HG03457 (cell line): ENCODE data around the gene PHKG2.

Experiments used
- ATAC-seq: cut with Tn5 transposase; IDR thresholded peaks from one replicate; pipeline ENCODE4 v1.9.1; 2021; ENCODE audit warnings: moderate number of reproducible peaks; ENCODE audit not compliant: unreplicated experiment

Gene PHKG2

DNA sequence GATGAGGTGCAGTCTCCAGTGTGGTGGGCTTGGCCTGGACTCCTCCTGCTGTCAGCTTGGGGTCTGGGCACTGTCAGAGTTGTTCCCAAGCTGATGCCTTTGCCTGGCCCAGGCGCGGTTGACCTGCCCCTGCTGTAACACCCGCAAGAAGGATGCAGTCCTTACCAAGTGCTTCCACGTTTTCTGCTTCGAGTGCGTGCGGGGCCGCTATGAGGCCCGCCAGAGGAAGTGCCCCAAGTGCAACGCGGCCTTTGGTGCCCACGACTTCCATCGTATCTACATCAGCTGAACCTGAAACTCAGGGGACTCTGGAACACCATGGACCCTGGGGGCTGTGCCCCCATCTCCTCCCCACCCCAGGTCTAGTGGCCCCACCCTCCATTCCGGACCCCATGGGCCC is 25.6 kb downstream of the PHKG2 start:
- no peak for ATAC-seq

DNA sequence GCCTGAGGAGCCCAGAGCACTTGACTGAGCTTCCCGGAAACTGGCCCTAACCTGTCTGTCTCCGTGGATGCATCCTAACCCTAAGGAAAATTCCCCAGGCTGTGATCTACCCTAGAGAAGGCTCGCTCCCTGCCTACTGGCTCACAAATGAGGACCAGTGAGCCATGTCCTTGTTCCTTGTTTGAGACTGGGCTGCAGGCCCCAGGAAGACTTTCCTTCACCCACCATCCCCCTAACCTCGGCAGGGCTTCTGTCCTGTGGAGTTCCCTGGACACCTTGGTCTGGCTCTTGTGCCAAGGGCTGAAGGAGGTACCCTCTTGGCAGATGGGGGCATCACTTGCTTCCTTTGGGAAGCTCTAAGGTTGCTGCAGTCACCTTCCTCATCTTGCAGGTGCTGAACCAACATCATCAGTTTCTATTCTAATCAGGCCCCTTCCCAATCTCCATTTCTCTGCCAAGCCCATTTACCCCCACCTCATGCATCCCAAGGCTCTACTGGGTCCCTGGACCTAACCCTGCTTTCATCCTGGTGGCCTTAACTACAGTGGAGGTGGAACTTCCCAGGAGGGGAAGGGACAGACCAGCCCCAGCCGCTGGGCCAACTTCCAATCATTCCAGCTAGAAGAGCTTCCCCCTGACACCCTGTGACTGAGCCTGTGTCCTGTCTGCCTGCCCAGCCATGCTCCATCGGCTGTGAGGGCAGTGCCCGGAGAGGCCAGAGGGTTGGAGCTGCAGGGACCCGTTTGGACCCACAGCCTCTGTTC is 26.3 kb downstream of the PHKG2 start:
- no peak for ATAC-seq

DNA sequence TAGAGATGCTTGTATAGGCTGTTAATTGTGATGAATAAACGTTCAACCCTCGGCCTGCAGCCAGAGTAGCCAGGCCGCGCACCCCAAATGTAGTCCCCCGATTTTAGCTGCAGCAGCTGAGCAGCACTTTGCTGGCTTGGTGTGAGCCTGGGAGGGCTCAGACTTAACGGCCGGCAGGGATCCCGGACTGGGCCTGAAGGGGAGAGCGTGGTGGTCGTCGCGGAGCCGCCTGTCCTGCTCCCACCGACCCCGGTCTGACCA is 26.8 kb downstream of the PHKG2 start:
- no peak for ATAC-seq

DNA sequence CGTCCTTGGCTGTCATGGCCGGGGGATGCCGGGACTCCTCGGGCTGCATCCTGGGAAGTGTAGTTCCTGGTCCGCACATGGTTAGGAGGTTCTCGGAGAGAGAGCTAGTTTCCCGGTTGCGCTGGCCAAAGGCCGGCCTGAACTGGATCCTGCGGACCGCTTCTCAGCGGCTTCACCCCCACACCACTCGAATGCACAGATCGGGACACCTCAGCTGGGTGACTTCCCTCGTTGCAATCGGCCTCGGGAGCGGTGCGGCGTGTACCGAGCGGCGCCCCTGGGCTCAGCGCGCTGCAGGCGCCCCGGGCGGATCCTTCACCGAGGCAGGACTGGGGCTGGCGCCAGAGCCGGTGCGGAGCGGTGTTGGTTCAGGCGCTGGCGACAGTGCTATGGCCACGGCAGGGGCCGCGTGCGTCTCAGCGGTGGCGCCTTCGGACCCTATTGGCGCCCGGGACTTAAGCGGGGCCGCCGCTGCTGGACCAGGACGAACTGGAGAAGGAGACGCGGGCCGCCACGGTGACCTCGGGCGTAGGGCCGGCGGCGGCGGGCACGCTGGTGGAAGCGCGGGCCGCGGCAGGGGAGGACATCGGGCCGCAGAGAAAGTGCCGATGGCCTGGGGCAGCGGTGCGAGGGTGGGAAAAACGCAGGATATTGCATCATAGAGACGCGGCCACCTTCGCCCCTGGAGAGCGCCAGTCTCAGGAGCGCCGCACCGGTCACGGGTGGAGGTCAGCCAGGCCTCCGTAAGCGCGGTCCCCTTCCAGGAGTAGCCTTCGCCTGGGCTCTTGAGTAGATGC is 27.4 kb downstream of the PHKG2 start:
- ATAC-seq = no peak

DNA sequence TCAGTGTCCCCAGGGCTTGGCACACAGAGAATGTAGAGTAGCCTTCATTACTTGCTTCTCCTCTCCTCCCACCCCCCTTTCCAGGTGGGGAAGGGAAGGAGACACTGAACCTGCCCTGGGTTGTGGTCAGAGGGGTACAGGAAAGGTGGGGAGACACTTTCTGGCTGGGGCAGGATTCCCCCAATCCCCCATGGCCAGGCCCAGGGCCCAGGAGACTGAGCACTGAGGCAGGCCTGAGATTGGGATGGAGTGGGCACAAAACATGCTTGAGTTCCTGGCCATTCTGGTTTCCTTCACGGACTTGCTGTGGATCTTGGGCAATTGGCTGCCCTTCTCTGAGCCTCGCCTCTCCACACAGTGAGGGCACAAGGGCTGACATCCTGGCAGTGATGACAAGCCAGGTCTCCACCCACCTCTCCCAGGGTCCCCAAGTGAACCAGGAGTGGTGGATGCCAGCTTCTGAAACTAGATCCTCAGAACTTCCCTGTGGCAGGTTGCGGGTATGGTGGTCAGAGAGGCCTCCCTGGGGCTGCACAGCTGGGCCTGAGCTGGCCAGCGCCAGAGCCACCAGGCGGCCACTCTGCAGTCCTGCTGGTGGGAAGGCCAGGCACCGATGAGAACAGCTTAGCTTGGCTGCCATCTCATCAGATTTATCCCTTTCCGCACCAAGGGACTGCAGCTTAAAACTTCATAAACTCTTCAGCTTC is 29.5 kb downstream of the PHKG2 start:
- no peak for ATAC-seq

DNA sequence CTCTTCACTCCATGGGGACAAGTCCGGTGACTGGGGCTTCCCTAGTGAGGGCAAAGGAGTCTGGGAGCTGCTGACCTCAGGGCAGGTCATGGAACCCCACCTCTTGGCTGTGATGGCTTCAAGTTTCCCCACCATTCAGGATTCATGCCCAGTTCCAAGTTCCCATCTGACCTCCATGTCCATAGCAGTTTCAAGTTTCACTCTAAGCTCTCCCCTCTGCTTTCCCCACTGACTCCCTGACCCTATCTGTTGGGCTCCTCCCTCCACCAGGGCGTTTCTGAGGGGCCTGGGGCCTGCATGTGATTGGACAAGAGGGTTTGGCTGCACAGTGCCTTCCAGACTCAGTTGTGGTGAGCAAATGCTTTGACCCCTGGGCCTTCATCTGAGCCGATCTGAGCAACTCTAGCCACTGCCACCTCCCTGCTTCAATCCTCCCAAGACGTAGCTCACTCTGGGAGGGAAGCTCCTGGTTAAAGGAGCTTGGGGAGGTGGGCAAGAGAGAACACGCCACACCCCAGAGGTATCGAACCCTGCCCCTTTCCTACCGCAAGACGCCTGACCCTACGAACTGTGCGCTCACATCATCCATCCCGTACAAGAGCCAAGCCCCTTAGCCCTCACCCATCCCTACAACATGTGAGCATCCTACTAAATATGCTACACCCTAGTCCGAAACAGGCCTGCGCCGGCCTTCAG is 30.5 kb downstream of the PHKG2 start:
- ATAC-seq = no peak

DNA sequence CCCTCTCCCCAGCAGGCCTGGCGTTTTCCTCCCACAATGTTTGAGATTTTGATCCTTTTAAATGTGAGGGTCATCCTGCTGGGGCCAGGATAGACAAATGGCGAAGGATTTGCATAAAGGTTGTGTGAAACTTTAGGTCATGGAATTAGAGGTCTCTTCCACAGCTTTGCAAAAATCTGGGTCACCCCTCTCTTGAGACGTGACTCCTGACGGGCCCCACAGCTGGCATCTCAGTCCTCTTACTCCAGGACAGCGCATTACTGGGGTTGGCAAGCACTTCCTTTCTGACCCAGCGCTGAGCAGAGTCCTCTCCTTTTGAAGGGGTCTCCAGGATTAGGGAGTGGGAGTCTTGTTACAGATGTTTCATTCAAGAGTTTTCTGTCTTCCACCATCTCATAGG is 31.4 kb downstream of the PHKG2 start:
- no peak for ATAC-seq

DNA sequence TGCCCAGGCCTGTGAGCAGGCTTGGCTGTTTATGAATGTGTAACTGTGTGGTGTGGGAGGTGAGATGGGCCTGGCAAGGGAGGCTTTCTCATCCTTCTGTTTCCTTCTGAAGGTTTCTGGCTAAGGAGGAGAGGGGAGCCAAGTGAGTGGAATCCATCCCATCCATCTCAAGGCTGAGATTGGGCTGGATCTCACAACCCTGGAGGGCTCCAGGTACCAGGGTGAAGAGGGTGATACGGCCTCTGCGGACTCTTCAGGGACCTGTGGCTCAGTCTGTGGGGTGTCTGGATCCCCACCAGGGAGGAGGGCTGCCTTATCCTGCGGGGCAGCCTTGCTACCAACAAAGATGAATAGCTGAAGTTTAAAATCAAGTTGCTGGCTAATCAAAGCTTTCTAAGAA is 31.8 kb downstream of the PHKG2 start:
- ATAC-seq = no peak

DNA sequence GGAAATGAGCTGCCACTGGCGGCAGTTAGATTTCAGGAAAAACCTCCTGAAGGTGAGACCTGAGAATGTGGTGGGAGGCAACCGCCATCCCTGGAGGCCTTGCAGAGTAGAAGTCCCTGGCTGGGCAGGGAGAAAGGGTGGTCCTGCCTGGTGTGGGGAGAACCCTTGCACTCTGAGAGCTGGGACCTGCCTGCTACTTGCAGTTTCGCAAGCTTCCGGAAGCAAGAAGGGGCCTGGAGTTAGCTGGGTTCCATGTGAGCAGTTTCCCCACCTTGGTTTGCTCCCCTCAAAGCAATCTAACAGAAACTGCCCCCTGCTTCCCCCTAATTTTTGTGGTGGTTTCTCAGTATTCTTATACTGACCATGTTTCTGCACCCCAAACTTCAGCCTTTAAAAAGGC is 32.3 kb downstream of the PHKG2 start:
- ATAC-seq = no peak

DNA sequence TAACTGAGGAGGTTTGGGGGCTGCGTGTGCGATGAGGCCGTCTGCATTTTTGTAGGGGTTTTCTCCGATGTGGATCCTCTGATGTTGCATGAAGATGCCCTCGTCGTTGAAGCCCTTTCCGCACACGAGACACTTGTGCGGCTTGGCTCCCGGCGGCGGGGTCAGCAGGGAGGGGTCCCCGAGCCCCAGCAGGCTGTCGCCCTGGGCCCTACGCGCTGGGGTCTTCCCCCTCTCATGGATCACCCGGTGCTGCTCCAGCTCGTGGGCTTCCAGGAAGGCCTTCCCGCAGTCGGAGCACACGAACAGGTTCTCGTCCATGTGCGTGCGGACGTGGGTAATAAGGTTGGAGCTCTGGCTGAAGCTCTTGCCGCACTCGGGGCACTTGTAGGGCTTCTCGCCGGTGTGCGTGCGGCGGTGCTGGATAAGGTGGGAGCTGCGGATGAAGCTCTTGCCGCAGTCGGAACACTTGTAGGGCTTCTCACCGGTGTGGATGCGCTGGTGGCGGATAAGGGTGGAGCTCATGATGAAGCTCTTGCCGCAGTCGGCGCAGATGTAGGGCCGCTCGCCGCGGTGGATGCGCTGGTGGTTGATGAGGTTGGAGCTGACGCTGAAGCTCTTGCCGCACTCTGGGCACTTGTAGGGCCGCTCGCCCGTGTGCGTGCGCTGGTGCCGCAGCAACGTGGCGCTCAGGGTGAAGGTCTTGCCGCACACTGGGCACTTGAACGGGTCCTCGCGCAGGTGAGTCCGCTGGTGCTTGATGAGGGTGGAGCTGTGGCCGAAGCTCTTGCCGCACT is 34.5 kb downstream of the PHKG2 start:
- ATAC-seq = no peak

DNA sequence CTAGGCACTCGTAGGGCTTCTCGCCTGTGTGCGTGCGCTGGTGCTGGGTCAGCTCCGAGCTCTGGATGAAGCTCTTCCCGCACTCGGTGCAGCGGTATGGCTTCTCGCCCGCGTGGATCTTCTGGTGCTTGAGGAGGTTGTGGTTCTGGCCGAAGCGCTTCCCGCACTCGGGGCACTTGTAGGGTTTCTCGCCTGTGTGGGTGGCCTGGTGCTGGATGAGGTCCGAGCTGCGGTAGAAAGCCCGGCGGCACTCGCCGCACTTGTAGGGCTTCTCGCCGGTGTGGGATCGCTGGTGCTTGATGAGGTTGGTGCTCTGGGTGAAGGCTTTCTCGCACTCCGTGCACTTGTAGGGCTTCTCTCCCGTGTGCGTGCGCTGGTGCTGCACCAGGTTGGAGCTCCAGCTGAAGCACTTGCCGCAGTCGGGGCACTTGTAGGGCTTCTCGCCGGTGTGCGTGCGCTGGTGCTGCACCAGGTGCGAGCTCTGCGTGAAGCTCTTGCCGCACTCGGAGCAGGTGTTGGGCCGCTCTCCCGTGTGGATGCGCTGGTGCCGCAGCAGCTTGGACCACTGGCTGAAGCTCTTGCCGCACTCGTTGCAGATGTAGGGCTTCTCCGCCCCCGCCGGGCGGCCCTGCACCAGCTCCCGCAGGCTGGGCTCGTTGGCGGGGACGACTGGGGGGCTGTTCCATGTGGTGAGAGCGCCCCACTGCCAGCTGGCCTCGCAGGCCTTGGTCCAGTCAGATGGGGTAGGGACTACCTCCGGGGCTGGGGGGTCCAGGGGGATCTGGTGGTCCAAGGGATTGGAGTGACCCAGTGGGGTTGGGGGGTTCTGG is 35.3 kb downstream of the PHKG2 start:
- no peak for ATAC-seq

DNA sequence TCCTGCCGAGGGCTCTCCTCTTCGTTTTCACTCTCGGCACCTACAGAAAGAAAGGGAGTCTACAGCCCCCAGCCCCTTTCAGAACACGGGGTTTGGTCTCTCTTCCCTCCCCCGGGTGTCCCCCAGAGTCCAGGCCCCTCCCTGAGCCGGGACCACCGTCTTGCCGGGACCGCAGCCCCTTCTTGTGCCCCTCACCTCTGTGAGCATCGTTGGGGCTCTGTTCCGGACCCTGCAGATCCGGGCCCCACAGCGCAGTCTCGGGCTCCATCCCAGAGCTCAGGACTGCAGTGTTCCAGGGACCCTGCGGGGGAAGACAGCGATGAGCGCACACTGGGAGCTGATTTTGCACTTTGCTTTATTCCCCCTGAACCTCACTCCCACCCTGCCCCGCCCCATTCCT is 36.0 kb downstream of the PHKG2 start:
- no peak for ATAC-seq

DNA sequence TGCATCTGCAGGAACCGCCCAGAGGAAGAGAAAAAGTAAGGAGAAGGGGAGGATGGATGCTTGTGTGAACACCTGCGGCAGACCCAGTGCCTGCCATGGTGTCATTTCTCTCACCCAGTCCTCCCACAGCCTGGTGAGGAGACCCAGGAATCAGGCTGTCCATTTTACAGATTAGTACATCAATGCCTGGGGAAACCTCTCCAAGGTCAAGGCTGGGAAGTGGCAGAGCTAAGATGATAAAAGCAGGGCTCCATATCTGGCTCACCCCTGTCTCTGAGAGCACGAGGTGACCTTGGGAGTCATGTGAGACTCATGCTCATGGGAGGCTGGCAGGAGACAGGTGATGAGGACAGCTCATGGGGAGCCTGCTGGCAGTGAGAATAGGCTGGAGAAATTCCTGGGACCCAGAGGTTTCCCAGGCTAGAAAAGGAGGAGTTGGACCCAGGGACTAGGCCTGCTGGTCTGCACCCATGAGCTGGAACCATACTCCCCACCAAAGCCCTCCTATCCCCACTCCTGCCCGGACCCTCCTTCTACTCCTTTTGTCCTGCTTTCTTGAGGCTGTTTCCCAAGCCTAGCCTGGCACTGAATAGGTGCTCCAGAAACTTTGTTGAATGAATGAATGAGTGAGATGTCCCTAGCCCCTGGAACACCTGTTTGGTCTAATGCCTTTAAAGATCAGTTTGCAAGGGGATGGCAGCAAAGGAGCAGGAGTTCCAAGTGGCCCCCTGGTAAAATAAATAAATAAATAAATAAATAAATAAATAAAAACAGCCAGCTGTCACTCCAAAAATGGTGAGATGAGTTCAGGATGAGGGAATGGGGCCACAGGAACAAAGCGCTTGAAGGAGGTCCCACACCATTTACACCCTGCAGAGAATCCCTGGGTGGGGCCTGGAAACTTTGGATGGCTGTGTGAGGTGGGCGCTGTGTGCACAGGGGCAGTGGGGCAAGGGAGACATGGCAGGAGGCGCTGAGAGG is 37.2 kb downstream of the PHKG2 start:
- no peak for ATAC-seq

DNA sequence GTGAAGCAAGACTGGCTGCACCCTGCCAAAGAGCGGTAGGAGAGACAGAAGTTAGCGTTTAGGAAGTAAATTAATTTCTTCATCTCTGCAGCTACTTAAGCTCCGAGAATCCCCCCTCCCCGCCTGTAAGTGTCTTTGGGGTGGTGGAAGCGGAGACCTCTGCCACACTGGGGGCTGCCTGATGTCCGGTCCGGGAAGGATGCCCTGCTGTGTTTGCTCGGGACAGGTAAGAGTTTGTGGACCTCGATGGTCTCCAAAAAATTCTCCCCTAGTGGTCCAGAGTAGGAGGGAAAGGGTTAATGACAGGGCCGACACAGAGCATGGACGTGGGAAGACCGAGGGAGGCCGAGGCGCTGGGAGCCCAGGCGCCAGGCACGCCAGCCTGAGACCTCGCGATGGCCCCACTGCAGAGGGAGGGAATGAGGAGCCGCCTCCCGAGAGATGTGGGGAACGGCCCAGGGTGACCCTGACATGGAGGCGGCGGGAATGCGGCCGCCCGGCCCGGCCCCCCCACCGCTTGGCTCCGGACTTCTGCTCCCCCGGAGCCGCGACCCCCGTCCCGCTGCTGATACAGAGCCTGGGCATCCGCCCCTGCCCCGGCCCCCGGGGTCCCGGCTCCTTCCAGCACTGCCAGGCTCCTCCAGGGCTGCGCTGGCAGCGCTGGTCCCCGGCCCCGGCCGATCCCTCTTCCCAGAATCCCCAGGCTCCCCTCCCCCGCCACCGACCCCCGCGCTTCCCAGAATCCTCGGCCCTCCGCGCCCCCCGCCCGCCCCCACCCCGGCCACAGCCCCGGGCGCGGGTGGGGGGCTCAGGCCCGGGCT is 38.1 kb downstream of the PHKG2 start:
- ATAC-seq = no peak

DNA sequence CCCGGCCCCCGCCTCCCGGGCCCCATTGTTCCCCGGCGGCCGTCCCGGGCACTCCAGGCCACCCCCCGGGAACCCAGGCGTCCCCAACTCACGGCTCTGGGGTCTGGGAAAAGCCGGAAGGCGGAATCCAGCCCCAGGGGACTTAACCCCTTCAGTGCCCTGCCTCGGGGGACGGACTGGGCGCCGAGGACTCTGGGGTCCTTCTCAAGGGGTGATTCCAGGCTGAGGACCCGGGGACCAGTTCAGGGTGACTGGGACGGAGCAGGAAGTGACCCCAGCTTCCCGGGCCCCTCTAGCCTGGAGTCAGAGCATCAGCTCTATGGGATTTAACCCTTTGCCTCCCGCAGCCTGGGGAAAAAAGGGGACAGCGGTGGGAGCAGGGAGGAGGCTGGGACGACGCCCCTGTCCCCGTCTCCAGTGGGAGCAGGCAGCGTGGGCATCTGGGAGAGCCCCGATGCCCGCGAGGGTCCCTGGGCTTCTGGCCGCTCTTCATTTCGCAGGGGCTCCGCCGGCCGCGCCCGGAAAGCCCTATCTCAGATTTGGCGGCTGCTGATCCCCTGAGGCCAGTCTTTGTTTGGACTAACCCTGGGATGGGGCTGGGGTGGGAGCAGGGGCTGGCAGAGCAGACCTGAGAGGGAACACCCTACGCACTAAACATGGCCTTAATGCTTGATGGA is 38.8 kb downstream of the PHKG2 start, which contains the start of gene ZNF629:
TSS of gene ZNF629 (minus strand) at position 270 of the 677 bp plus-strand sequence. CDS start 2,723 bp downstream, outside the sequence.
- no peak for ATAC-seq

DNA sequence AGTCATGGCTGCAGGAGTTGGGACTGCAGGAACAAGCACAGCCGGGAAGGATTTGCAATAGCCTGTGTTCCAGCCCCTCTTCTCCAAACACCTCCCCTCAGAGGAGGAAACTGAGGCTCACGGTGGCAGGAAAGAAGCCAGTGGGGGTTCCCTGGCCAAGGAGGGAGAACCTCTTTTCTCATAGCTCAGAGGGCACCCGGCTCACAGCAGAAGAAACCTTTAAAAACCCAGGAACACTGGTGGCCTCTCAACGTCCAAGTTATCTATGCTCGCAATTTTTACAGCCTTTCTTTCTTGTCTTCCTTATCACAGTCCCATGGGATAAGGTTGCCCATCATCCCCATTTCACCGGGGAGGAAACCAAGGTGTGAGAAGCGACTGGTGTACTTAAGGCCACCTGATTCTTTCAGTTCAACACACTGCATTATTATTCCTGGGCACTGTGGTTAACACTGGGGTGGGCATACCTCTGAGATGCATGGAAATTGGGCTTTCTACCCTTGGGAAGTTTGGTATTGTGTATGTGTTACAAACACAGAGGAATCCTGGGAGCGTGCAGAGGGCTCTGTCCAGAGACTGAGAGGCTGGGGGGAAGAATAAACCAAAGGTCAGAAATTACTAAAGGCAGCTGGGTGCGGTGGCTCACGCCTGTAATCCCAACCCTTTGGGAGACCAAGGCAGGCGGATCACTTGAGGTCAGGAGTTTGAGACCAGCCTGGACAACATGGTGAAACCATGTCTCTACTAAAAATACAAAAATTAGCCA is 39.6 kb downstream of the PHKG2 start:
- no peak for ATAC-seq
